ENCODE results near the gene SNIP1. TPM values are rescaled to one million over a fixed set of nuclear protein-coding genes. Genes with fewer than 3 reads are reported as not detected.
A peak's percentile ranks its signal among the peaks of the same experiment; 100 is the strongest.
"Not testable (repeated sequence)": the region's sequence is repeated elsewhere in the genome, so short reads cannot be mapped to it uniquely, and the experiment has no call there.

The SNIP1 gene
- total RNA-seq, 1 experiment from 2014 or later: 18.3 TPM

DNA sequence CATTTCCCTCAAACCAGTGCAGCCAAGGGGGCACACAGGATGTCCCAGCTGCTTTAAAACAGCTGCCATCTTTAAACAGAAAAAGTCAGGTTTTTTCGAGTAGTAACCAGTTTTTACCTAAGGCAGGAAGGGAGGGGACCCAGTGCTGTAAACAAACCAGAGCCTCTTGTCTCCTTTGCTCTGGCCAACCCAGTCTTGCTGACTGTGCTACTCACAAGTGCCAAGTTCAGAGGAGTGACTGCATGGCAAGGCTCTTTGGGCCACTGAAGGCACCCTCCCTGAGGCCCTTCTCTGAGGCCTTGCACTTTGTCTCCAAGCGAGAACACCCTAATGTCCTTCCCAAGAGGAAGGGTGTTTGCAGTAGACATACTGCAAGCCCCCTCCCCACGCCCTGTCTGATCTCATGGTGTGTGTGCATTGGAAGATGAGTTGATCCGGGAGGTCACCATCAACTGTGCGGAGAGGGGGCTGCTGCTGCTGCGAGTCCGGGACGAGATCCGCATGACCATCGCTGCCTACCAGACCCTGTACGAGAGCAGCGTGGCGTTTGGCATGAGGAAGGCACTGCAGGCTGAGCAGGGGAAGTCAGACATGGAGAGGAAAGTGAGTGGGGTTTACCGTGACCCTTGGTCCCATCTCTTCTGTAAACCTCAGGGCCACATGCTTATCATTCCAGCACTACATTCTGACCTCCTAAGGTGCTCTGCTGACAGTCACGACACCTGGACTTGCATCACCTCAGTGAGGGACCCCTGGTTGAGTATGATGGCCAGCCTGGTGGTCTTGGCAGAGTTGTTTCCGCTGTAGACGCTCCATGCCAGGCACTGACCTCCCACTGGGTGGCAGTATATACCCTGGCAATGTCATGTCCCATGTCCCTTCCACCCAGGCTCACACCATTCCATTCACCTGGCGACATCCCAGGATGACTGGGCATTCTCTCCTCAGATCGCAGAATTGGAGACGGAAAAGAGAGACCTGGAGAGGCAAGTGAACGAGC, 7.3 kb upstream of the SNIP1 start:
- ChIA-PET CTCF (interaction anchor here (0.6 kb wide), 1 partner anchor 47 kb away, joined by 3 read pairs; no protein-coding TSS in a partner anchor), POLR2A (ENCODE audit: low non-redundant PET) (no interaction called here)
- peak; percentile 46 for DNase-seq (ENCODE audit: low spot score)
- Histone ChIP-seq H3K36me3 (ENCODE audit: insufficient read depth, low read length, poor library complexity, severe bottlenecking) (peaks cover 22% of the 10 kb centered on the region), H3K9me3 (ENCODE audit: low read depth, low read length, poor library complexity, severe bottlenecking) (no peaks in the 10 kb centered on the region), H3K27ac (ENCODE audit: low read depth, low read length, poor library complexity, severe bottlenecking) (no peak overlapping the region), H3K4me1 (ENCODE audit: insufficient read depth, low read length, poor library complexity, severe bottlenecking) (no peaks in the 10 kb centered on the region), H3K27me3 (replicated peaks; ENCODE audit: insufficient read depth, low read depth, low read length, poor library complexity) (no peaks in the 10 kb centered on the region), H3K4me3 (ENCODE audit: low read depth, low read length, poor library complexity, severe bottlenecking) (no peak overlapping the region)
- BruUV-seq (replicated peaks): no TSS peak
- TF ChIP-seq EZH2 (IDR thresholded peaks at IDR 0.05; ENCODE audit: borderline replicate concordance, low read depth, low read length, poor library complexity, severe bottlenecking) (no peak), CTCF (conservative IDR thresholded peaks at IDR 0.05; ENCODE audit: low read depth, low read length) (peak; percentile 74)
- intact Hi-C loops (cut with micrococcal nuclease; ENCODE audit: unreplicated experiment): no loop called here

GRCh38 chr1:37560401-37561132, 6.5 kb upstream of the SNIP1 start:
- TF ChIP-seq CTCF (conservative IDR thresholded peaks at IDR 0.05; ENCODE audit: low read depth, low read length) (no peak), EZH2 (IDR thresholded peaks at IDR 0.05; ENCODE audit: borderline replicate concordance, low read depth, low read length, poor library complexity, severe bottlenecking) (no peak)
- no TSS peak for BruUV-seq (replicated peaks)
- intact Hi-C loops (cut with micrococcal nuclease; ENCODE audit: unreplicated experiment): no loop called here
- Histone ChIP-seq H3K4me3 (ENCODE audit: low read depth, low read length, poor library complexity, severe bottlenecking) (no peak overlapping the region), H3K36me3 (ENCODE audit: insufficient read depth, low read length, poor library complexity, severe bottlenecking) (peaks cover 13% of the 10 kb centered on the region), H3K27me3 (replicated peaks; ENCODE audit: insufficient read depth, low read depth, low read length, poor library complexity) (no peaks in the 10 kb centered on the region), H3K27ac (ENCODE audit: low read depth, low read length, poor library complexity, severe bottlenecking) (no peak overlapping the region), H3K4me1 (ENCODE audit: insufficient read depth, low read length, poor library complexity, severe bottlenecking) (no peaks in the 10 kb centered on the region), H3K9me3 (ENCODE audit: low read depth, low read length, poor library complexity, severe bottlenecking) (no peaks in the 10 kb centered on the region)
- ChIA-PET CTCF (no interaction called here), POLR2A (ENCODE audit: low non-redundant PET) (no interaction called here)
- DNase-seq (ENCODE audit: low spot score): no peak

DNA sequence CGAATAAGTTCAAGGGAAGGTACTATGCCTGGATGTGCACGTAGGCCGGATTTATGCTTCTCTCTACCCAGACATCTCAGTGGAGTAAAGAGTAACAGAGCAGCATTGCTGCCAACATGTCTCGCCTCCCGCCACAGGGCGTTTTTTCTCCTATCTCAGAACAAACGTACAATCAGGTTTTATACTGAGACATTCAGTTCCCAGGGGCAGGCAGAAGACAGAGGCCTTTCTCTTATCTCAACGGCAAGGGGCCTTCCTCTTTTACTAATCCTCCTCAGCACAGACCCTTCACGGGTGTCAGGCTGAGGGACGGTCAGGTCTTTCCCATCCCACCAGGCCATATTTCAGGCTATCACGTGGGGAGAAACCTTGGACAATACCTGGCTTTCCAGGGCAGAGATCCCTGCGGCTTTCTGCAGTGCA, 5.9 kb upstream of the SNIP1 start:
- H3K4me3 ChIP-seq (ENCODE audit: low read depth, low read length, poor library complexity, severe bottlenecking); DNase-seq (ENCODE audit: low spot score); H3K36me3 ChIP-seq (ENCODE audit: insufficient read depth, low read length, poor library complexity, severe bottlenecking); H3K27ac ChIP-seq (ENCODE audit: low read depth, low read length, poor library complexity, severe bottlenecking); CTCF ChIA-PET; POLR2A ChIA-PET (ENCODE audit: low non-redundant PET); H3K9me3 ChIP-seq (ENCODE audit: low read depth, low read length, poor library complexity, severe bottlenecking); H3K4me1 ChIP-seq (ENCODE audit: insufficient read depth, low read length, poor library complexity, severe bottlenecking); intact Hi-C loops (cut with micrococcal nuclease; ENCODE audit: unreplicated experiment); BruUV-seq (replicated peaks); H3K27me3 ChIP-seq (replicated peaks; ENCODE audit: insufficient read depth, low read depth, low read length, poor library complexity): not testable (repeated sequence)

All from A673 (cell line).